SK-N-SH (cell line): ENCODE results near the gene TNK2.

Source experiments
- CTCF ChIP-seq: fragments of 200-600 bp; sonication (generic); IDR thresholded peaks from 2 replicates; pipeline ENCODE4 v1.6.1; 2017; ENCODE audit warnings: antibody characterized with exemption, mild to moderate bottlenecking, moderate library complexity
- RAD21 ChIP-seq: IDR thresholded peaks from 2 replicates; pipeline ENCODE4 v1.6.1; 2012; ENCODE audit warnings: mild to moderate bottlenecking, low read length

GRCh38 chr3:195893916-195894465 lies 14.4 kb downstream of the TNK2 start:
- TF ChIP-seq RAD21 (no peak), CTCF (no peak)
